ENCODE results near the gene KCNA5.
A peak's percentile ranks its signal among the peaks of the same experiment; 100 is the strongest.

KCNA5 gene

DNA sequence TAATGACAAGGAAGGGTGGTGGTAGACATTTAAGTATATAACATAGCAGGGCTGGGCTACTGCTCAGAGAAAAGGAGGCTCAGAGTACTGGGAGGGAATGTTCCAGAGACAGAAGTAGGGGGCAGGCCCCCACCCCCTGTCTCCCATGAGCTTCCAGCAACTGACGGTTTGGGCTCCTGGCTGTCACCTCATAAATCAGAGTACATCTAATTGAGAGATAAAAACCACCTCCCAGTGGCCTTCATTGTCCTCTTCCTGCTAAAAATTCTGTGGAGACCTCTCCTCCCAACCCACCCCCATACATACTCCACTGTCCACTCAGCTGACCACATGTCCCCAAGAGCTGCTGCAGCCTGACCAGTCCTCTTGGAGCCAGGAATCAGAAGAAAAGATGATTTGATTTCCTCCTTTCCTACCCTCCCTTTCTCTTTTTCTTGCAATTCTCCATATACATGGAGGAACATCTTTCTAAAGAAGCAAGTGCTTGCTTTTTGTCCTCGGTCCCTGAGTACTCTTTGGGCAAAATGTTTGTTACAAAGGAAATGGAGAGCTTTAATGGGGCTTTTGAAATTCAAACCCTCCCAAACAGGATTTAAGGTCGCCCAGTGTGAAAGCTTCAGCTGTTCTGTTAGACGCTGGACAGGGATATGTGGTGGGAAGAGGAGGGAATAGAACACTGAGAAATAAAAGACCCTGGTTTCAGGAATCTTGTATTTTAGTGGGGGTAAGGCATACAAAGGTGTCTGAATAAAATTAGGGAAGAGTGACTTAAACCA lies 16.4 kb upstream of the KCNA5 start:
- no peak for DNase-seq (ENCODE audit: low spot score)

DNA sequence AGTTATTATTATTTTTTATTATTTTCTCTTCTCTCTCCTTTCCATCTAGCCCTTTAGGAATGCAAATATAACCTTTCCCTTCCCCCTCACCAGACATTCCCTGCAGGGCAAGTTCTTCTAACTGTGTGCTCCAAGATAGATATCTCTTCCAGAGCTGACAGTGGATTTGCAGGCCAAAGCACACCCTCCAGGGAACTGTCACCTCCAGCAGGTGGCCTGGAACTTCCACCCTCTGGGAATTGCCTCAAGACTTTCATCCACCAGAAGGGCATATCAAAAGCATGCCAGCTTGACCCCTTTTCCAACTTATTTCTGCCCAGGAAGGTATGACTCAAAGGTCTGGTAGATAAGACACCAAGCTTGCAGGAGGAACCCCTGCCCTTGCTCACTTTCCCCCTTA lies 13.6 kb upstream of the KCNA5 start:
- DNase-seq (ENCODE audit: low spot score): no peak

DNA sequence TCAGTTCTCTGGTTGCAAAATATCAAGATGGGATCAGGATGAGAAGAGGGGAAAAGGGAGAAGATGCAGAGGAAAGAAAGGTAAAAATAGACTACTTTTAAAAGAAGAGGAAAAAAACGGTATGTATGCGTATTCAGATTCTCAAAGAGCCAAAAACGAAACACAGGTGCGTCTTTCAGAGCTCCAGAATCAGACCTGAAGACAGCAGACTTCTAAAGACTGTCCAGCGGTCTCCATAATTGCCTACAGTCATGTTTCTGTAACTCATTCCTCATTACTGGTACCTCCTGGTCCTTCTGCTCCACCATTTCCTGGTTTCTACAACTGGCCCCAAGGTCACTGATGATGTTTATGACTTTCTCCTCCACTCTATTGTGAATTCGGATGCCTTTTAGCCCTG lies 12.4 kb upstream of the KCNA5 start:
- no peak for DNase-seq (ENCODE audit: low spot score)

DNA sequence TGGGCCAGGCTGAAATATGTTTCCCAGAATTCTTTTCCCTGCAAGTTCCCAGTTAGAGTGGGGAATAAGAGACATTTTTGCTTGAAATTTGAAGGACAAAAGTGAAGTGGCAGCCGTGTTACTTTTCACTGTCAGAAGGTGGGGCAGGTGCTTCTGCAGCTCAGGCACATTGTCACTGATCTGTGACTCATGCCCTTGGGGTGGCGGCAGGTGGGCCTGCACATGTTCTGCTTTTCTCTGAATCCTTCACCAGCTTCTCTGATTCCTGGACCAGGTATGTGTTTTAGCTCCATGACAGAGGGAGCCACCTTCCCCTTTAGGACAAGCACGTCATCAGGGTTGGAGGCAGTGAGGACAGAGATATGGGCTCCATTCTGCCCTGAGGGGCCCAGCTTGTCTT lies 11.7 kb upstream of the KCNA5 start:
- no peak for DNase-seq (ENCODE audit: low spot score)

DNA sequence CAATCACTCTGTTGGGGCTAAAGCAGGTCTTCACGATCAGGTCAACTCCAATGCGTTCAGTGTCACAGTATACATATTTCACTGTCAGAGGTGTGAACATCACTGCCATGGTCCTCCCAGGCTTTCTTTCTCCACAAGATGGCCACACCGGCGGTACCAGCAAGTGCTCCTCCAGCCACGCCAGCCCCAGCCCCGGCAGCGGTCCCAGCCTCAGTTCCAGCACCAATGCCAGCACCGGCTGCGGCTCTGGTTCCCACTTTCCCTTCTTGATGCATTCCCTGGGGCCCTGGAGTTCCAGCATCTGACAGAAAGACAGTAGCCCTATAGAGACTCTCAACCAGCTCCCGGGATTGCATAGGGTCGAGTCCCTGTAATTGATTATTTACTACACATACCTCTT lies 10.9 kb upstream of the KCNA5 start:
- DNase-seq (ENCODE audit: low spot score): no peak

DNA sequence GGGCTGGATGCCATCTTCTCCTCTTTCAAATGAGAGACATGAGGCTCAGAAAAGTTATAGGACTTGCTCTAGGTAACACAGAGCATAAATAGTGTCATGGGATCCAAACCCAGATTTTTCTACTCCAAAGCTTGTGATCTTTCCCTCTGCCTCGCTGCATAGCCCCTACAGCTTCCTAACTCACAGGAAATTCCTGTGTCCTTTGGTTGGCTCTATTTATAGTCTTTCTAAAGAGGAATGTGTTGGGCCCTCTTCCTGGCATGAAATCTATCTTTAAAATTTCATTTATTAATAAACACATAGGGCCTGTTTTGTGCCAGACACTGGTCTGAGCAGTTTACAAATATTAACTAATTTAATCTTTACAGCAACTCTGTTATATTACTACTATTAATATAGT lies 9.8 kb upstream of the KCNA5 start:
- no peak for DNase-seq (ENCODE audit: low spot score)

DNA sequence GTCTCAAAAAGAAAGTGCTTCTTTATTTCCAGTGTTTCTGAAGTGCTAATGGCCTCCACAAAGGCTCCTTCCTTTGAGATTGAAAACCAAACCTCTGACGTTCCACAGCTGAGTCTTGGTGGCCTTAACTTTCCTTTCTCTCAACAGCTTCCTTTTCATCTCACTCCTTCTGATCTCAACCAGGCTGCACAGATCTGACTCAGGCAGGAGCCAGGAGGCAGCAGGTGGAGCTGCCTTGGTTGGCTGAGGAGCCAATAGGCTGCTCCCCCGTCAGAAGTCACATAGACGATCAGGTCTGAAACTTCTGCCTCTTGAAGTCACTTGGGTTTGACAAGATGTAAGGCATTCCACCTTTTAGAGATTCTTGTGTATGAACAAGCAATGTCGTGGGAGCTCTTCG lies 9.1 kb upstream of the KCNA5 start:
- no peak for DNase-seq (ENCODE audit: low spot score)

DNA sequence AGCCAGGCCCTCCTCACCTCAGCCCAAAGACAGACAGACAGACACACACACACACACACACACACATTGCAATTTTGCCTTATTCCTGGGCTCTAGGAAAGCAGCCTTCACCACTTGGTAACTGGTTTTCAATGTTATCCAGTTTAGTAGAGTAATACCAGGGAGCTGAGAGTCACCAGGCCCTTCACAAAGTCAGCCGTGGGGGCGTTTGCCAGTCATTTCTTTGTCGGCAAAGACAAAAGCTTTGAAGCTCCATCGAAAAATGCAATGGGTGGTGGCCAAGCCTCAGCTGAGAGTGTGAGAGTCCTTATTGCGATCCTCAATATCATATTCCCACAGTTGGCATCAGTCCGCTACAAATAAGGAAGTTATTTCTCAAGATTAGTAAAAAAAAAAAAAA lies 8.1 kb upstream of the KCNA5 start:
- no peak for DNase-seq (ENCODE audit: low spot score)

DNA sequence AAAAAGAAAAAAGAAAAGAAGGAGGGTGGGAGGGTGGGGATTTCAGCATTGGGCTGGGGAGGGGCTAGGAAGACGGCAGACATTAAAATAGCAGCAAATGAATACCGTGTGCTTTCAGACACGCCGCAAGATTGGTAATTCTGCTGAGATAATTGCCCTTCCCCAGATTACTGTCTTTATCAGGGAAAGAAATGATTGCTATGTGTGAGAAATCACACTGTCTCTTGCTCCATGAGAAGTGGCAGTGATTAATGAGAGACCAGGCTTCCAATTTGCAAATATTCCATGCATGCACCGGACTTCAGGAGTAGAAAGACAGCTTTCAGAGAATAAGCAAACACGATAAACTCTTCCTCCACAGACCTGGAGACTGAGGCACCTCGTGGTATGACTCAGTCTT lies 7.6 kb upstream of the KCNA5 start:
- no peak for DNase-seq (ENCODE audit: low spot score)

DNA sequence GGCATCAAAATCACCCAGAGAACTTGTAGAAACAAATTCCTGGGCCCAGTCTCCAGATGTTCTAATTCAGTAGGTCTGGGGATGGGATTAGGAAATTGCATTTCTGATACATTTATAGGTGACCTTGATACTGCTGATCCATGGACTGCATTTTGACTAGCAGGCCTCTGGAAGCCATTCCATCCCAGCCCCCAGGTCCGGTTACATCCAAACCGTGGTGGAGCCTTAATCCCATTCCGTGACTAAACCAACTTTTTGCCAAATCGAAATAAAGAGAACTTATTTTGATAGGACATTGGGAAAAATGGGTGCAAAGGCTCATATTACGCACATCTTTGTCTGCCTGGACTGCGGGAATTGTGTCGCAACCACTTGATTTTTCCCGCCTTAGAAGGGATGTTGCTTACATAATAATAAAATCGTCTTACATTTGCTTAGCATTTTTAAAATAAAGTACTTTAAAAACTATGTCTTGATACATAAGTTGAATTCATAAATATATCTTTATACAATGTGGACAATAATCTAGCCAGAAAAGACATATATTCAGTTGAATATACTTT lies 5.8 kb upstream of the KCNA5 start:
- no peak for DNase-seq (ENCODE audit: low spot score)

DNA sequence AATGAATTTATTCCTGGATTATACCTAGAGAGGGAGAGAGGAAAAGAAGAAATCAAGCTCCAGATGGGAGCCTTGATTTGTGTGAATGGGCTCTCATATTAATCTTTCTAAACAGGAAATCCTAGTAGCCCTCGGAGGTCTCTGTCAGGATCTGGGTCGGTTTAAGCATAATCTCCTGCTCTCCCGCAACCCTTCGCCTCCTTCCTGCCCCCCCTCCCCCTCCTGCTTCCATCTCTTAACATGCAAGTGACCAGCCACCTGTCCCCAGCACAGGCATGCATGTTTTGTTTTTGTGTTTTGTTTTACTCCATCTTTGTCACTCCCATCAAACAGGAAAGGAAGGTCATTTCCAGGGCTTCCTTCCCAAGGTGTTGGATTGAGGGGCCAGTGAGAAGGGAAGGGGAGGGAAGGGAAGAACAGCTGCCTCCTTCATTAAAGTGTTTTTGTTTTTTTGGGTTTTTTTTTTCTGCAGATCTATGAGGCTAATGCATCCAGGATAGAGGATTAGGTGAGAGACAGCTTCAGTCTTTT lies 4.8 kb upstream of the KCNA5 start:
- no peak for DNase-seq (ENCODE audit: low spot score)

DNA sequence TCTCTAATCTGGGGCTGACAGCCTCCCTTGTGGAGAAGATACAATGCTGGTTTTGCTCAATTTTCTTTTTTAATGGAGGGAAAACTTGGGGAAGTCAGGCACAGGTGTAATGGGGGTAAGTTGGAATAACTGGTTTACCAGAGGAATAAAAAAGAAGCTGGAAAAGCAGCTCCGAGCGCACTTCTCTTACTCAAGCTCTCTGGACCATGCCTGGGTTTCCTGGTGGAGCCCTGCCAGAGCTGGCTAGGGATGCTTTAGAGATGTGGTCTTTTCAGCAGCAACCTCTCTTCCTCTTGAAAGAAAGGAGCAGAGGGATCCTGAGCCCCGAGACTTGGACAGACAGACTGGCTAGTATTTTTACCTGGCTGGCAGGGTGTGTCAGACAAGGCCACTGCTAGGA lies 3.9 kb upstream of the KCNA5 start:
- DNase-seq (ENCODE audit: low spot score): no peak

DNA sequence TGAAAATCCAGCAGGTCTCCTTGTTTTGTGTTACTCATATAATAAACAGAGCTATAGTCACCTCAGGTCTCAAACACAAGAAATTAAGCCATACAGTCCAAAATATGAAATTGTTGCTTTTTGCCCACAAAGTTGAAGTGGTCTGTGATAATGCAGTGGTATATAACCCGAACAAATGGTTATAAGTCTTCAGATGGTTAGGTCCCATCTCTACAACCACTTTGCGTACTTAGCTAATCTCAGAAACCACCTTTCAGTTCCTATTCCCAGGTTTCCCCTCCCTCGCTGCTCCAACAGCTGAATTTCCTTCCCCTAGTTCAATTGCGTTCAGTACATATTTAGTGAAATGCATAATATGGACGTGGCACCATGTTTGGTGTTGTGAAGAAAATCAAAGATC lies 3.3 kb upstream of the KCNA5 start:
- no peak for DNase-seq (ENCODE audit: low spot score)

DNA sequence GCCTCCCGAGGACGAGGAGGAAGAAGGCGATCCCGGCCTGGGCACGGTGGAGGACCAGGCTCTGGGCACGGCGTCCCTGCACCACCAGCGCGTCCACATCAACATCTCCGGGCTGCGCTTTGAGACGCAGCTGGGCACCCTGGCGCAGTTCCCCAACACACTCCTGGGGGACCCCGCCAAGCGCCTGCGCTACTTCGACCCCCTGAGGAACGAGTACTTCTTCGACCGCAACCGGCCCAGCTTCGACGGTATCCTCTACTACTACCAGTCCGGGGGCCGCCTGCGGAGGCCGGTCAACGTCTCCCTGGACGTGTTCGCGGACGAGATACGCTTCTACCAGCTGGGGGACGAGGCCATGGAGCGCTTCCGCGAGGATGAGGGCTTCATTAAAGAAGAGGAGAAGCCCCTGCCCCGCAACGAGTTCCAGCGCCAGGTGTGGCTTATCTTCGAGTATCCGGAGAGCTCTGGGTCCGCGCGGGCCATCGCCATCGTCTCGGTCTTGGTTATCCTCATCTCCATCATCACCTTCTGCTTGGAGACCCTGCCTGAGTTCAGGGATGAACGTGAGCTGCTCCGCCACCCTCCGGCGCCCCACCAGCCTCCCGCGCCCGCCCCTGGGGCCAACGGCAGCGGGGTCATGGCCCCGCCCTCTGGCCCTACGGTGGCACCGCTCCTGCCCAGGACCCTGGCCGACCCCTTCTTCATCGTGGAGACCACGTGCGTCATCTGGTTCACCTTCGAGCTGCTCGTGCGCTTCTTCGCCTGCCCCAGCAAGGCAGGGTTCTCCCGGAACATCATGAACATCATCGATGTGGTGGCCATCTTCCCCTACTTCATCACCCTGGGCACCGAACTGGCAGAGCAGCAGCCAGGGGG lies 979 bp downstream of the KCNA5 start:
- DNase-seq (ENCODE audit: low spot score): no peak

DNA sequence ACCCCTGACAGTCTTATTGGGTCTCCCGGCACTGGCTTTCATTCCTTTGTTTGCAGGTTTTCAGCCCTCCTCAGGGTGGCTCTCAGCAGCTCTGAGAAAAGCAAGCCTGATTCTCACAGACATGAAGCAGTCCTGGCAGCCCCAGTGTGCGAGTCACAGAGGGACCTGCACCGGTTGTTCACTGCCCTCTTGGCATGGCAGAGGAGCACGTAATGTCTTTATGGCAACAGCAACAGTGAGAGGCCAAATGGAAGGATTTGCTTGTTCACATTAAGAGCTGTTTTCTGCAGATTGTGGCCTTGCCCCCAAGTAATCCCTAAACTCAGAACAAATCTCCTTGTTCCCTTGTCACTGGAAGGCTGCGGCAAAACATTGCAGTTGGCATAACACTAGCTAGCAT lies 3.4 kb downstream of the KCNA5 start:
- peak; percentile 51 for DNase-seq (ENCODE audit: low spot score)

DNA sequence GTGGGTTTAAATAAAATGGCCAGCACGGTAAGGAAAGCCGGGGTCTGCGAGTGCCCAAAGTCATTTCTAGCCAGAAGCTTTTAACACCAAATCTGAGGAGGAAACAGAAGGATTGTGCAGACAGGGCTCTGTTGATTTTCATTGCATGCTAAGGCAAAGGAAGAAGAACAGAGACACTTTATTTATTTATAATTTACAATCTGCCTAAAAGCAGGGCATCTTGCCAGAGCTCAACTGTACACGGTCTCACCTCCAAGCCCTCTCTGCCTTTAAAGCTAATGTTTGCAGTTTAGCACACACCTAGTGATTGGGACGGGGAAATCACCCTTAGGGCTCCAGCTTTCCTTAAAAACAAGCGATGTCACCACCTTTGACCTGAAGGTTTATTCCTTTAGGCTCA lies 4.0 kb downstream of the KCNA5 start:
- DNase-seq (ENCODE audit: low spot score): no peak

DNA sequence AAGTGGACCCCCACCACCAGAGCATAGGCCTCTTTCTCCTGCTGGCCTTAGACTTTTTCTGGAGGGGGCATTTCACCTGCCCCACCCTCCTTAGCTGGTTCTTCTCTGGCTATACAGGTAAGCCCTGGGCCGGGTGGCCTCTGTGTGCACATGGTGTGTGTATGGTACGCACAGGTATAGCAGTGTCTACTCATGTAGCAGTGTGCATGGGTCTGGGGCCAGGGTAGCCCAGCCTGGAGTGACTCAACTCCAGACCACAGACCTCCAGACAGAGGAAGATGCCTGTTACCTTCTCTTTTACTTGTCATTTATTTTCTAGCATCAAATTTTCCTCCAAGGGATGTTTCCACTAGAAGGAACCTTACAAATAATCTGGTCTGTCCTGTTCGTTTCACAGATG lies 6.9 kb downstream of the KCNA5 start:
- DNase-seq (ENCODE audit: low spot score): no peak

DNA sequence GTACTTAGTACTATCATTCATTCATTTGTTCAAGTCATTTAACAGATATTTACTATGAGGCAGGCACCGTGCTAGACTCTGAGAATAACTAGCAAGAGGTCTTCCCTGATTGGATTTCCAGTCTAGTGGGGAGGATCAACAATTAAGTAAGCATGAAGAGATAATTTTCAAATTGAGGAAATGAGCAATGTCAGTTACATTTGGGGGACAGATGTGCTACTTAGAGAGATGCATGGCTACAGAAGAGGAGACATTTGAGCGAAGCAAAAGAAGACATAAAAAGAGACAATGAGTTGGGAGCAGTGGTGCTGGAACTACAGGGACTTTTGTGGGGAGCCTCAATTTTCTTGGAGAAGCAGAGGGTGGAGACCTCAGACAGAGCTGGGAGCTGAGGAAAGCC lies 7.7 kb downstream of the KCNA5 start:
- no peak for DNase-seq (ENCODE audit: low spot score)

DNA sequence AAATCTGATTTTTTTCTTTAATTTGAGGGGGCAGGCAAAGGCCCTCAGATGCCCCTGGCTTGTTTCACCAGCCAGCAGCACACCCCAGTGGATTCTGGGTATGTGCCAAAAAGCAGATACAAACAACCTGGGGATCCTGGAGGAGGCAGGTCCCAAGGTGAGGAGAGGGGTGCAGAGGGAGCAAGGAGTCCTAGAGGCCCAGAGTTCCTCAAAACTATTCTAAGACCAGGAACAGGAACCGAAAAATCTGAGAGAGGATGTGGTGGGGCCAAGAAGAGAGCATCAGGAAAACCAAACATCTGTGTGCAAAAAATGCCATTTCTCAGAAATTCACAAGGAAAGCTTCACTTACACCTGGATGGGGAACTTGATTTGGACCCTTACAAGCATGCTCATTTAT lies 8.2 kb downstream of the KCNA5 start:
- DNase-seq (ENCODE audit: low spot score): peak; percentile 36

DNA sequence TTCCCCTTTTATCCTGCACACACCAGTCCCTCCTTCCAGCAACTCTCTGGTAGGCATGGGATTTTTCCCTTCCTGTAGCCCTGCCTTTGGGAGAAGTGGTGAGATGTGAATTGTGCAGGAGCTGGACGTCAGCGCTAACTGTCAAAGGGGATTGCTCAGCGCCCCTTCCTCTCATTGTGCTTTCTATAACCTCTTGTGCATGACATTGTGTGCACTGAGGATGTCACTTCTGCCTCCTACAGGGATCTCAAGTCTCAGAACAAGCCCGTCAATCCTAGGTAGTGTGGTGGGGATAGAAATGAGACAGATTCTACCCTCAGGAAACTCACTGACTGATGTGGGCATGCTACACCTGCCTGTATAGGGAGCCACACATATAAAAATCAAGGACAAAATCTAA lies 8.7 kb downstream of the KCNA5 start:
- DNase-seq (ENCODE audit: low spot score): no peak

DNA sequence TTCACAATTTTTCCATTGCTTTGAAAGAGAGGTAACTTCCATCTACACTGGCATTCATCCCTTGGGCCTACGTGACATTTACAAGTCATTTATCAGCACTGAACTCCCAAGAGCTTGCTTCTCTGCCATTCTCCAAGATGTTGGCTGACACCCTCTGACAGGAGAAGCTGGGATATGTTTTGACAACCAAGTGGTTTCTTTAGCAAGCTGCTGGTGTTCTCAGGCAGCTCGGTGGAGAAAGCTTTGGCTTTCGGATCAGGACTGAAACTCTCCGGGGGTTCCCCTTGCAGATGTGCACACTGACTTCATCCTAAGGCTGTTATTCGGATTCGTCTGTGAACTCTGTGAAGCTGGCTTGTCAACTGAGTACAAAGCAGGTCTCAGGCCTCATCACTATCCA lies 15.7 kb downstream of the KCNA5 start:
- DNase-seq (ENCODE audit: low spot score): no peak

DNA sequence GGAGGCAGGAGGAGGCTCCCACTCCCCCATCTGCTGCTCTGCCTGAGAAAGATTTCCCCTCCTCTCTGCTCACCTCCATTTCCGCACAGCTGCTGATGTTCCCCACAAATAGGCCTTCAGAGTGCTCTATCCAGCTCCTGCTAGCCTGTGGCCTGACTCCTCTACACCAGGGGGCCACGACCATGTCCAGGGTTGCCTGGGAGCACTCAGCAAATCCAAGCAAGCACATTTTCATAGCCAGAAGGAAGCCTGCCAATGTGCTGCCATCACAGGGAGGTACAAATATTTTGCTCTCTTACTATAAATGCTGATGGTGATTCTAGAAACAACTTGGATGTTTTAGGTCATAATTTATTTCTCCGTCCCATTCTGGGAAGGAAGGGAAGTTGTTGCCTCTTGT lies 17.3 kb downstream of the KCNA5 start:
- no peak for DNase-seq (ENCODE audit: low spot score)

DNA sequence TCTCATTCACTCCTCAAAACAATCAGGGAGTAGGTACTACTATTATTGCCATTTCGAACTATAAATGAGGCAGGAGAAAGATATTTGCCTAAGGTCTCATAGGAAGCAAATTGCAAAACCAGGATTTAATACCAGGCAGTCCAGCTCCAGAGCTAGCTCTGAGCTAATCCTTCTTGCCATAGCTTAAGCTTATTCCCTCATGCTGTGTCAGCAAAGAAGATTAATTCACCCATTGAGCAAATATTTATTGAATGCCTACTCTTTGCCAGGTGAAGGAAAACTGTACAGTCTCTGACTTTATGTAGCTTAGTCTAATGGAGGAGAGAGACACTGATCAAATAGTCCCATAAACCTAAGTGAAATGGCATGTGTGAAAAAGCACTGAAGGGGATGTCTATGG lies 19.5 kb downstream of the KCNA5 start:
- no peak for DNase-seq (ENCODE audit: low spot score)

All from Ammon's horn (tissue), 1 donor.